Neural cell (in vitro differentiated cells): ENCODE results near the gene CAMK2G. TPM values are rescaled to one million over a fixed set of nuclear protein-coding genes. Genes with fewer than 3 reads are reported as not detected.
"Not testable (repeated sequence)": the region's sequence is repeated elsewhere in the genome, so short reads cannot be mapped to it uniquely, and the experiment has no call there.

Experiments used
- H2AFZ ChIP-seq: fragments of 200-600, 300-800 bp; sonication (generic), shearing (Covaris generic); 2 replicates; pipeline ENCODE4 v1.6.0; 2014; ENCODE audit warnings: low read depth, mild to moderate bottlenecking, antibody characterized with exemption, low read length, moderate library complexity
- H3F3A ChIP-seq: fragments of 200-600 bp; shearing (Covaris generic); 2 replicates; pipeline ENCODE4 v1.6.1; 2016; ENCODE audit warnings: mild to moderate bottlenecking, moderate library complexity, mixed read lengths, antibody characterized with exemption, low read length; ENCODE audit not compliant: insufficient read depth, poor library complexity, severe bottlenecking
- H3K27ac ChIP-seq: fragments of 200-600, 300-800 bp; sonication (generic), shearing (Covaris generic); 2 replicates; pipeline ENCODE4 v1.5.1; 2014; ENCODE audit warnings: mild to moderate bottlenecking, low read length, moderate library complexity
- H3K27me3 ChIP-seq: fragments of 300-800, 200-600 bp; sonication (generic), shearing (Covaris generic); 2 replicates; pipeline ENCODE4 v1.6.0; 2014; ENCODE audit warnings: mild to moderate bottlenecking, low read depth, low read length, moderate library complexity; ENCODE audit not compliant: insufficient read depth
- H3K36me3 ChIP-seq: fragments of 300-800, 200-600 bp; sonication (generic), shearing (Covaris generic); 2 replicates; pipeline ENCODE4 v1.5.1; 2014; ENCODE audit warnings: mild to moderate bottlenecking, antibody characterized with exemption, low read length, moderate library complexity; ENCODE audit not compliant: insufficient read depth
- H3K4me2 ChIP-seq: fragments of 300-800, 200-600 bp; sonication (generic), shearing (Covaris generic); 2 replicates; pipeline ENCODE4 v1.6.0; 2014; ENCODE audit warnings: mild to moderate bottlenecking, low read length
- H3K4me3 ChIP-seq: fragments of 300-800, 200-600 bp; sonication (generic), shearing (Covaris generic); 2 replicates; pipeline ENCODE4 v1.5.1; 2014; ENCODE audit warnings: mild to moderate bottlenecking, low read length, moderate library complexity
- H3K79me2 ChIP-seq: fragments of 200-600 bp; shearing (Covaris generic); replicated peaks from 2 replicates; pipeline ENCODE4 v1.6.0; 2014; ENCODE audit warnings: mild to moderate bottlenecking, low read length, moderate library complexity; ENCODE audit not compliant: insufficient read depth
- H3K9ac ChIP-seq: fragments of 300-800, 200-600 bp; sonication (generic), shearing (Covaris generic); 2 replicates; pipeline ENCODE4 v1.6.1; 2016; ENCODE audit warnings: mild to moderate bottlenecking, low read length, mixed read lengths
- H3K9me2 ChIP-seq: fragments of 200-600 bp; shearing (Covaris generic); 2 replicates; pipeline ENCODE4 v1.6.1; 2016; ENCODE audit warnings: mild to moderate bottlenecking, low read length, mixed read lengths; ENCODE audit not compliant: insufficient read depth
- H3K9me3 ChIP-seq: fragments of 200-600, 300-800 bp; sonication (generic), shearing (Covaris generic); 2 replicates; pipeline ENCODE4 v1.6.1; 2016; ENCODE audit warnings: mild to moderate bottlenecking, mixed run types, low read length, moderate library complexity, mixed read lengths
- H4K20me1 ChIP-seq: fragments of 200-600 bp; shearing (Covaris generic); 2 replicates; pipeline ENCODE4 v1.6.1; 2016; ENCODE audit warnings: mild to moderate bottlenecking, mixed run types; ENCODE audit not compliant: insufficient read depth
- EP300 ChIP-seq: fragments of 450-650 bp; conservative IDR thresholded peaks from 2 replicates; pipeline ENCODE4 v1.6.1; 2014; ENCODE audit warnings: antibody characterized with exemption, mild to moderate bottlenecking, moderate library complexity; ENCODE audit not compliant: poor library complexity, severe bottlenecking
- EZH2 ChIP-seq: fragments of 200-600, 300-800 bp; shearing (Covaris generic), sonication (generic); IDR thresholded peaks from 2 replicates; pipeline ENCODE4 v1.6.1; 2014; ENCODE audit warnings: antibody characterized with exemption, low read length, borderline replicate concordance, mild to moderate bottlenecking; ENCODE audit not compliant: insufficient read depth, poor library complexity, severe bottlenecking
- MXI1 ChIP-seq: fragments of 450-650 bp; conservative IDR thresholded peaks from 2 replicates; pipeline ENCODE4 v1.6.1; 2014; ENCODE audit warnings: antibody characterized with exemption, mild to moderate bottlenecking; ENCODE audit not compliant: poor library complexity, severe bottlenecking
- POLR2AphosphoS5 ChIP-seq: IDR thresholded peaks from 2 replicates; pipeline ENCODE4 v1.6.1; 2012
- RAD21 ChIP-seq: fragments of 450-650 bp; conservative IDR thresholded peaks from 2 replicates; pipeline ENCODE4 v1.6.1; 2014; ENCODE audit warnings: antibody characterized with exemption, mild to moderate bottlenecking, moderate library complexity
- REST ChIP-seq: IDR thresholded peaks from 2 replicates; pipeline ENCODE4 v1.6.1; 2012; ENCODE audit warnings: borderline replicate concordance
- SMC3 ChIP-seq: fragments of 450-650 bp; conservative IDR thresholded peaks from 2 replicates; pipeline ENCODE4 v1.6.1; 2014; ENCODE audit warnings: antibody characterized with exemption, mild to moderate bottlenecking, moderate library complexity; ENCODE audit not compliant: poor library complexity
- TAF1 ChIP-seq: IDR thresholded peaks from 2 replicates; pipeline ENCODE4 v1.6.1; 2012; ENCODE audit warnings: low read depth
- polyA plus RNA-seq: library from polyadenylated mRNA; depleted of rRNA; stranded (reverse); fragments of >200 nt; gene quantifications from 2 replicates; pipeline ENCODE4 v1.2.3, GENCODE V29; 2014
- TF ChIP-seq, protein P1 (sequence below): fragments of 450-650 bp; IDR thresholded peaks from 2 replicates; pipeline ENCODE4 v1.5.1; 2014; ENCODE audit warnings: antibody characterized with exemption, mild to moderate bottlenecking, moderate library complexity; ENCODE audit not compliant: poor library complexity, severe bottlenecking

The CAMK2G gene
- polyA plus RNA-seq, 1 donor from 2014 or later, result 55.4 TPM

DNA sequence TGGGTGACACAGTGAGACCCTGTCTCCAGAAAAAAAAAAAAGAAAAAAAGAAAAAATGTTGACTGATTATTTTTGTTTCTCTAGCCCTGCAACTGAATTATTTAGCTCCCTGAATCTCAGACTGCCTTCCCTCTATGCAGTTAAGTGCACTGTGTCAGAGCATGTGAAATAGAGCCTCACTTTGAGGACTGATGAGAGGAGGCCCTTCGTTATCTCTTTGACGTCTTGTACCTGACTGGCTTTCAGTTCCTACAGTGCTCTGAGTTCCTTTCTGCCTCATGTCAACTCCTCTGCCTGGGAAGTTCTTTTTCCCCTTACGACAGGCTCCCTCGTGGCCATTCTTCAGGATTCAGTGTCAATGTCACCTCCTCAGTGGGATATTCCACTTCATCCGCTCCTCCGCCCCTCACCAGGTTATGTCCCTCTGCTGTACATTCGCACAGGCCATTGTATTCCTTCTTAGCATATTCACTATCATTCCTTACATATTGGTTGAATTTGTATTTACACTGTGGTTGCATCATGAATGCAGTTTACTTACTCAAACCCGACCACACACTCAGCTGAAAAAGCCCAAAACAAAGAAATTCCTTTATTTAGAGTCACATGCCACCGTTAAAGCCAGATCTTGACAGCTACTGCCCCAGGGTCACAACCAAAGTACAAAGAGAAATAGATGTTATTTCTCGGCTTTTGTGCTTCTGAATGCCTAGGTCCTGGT, 18.1 kb upstream of the CAMK2G start:
- no peak overlapping the region for H3K27ac ChIP-seq
- no peaks in the 10 kb centered on the region for H3K27me3 ChIP-seq
- H3K4me3 ChIP-seq, result no peak overlapping the region
- H3K4me2 ChIP-seq, result no peak overlapping the region
- no peaks in the 10 kb centered on the region for H4K20me1 ChIP-seq
- H2AFZ ChIP-seq, result no peak overlapping the region
- H3K9me2 ChIP-seq, result no peaks in the 10 kb centered on the region
- no peak overlapping the region for H3K9ac ChIP-seq
- no peak for TF ChIP-seq SMC3
- TF ChIP-seq EZH2, result no peak
- no peak for TF ChIP-seq EP300
- TF ChIP-seq, protein P1, sequence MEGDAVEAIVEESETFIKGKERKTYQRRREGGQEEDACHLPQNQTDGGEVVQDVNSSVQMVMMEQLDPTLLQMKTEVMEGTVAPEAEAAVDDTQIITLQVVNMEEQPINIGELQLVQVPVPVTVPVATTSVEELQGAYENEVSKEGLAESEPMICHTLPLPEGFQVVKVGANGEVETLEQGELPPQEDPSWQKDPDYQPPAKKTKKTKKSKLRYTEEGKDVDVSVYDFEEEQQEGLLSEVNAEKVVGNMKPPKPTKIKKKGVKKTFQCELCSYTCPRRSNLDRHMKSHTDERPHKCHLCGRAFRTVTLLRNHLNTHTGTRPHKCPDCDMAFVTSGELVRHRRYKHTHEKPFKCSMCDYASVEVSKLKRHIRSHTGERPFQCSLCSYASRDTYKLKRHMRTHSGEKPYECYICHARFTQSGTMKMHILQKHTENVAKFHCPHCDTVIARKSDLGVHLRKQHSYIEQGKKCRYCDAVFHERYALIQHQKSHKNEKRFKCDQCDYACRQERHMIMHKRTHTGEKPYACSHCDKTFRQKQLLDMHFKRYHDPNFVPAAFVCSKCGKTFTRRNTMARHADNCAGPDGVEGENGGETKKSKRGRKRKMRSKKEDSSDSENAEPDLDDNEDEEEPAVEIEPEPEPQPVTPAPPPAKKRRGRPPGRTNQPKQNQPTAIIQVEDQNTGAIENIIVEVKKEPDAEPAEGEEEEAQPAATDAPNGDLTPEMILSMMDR, result no peak
- no peak for TF ChIP-seq RAD21
- no peak for TF ChIP-seq TAF1
- TF ChIP-seq POLR2AphosphoS5, result no peak
- no peak for TF ChIP-seq MXI1
- no peak for TF ChIP-seq REST
- no peaks in the 10 kb centered on the region for H3K79me2 ChIP-seq
- no peaks in the 10 kb centered on the region for H3F3A ChIP-seq
- no peaks in the 10 kb centered on the region for H3K36me3 ChIP-seq
- no peaks in the 10 kb centered on the region for H3K9me3 ChIP-seq

GRCh38 chr10:73891540-73891939, 17.2 kb upstream of the CAMK2G start:
- H2AFZ ChIP-seq, result no peak overlapping the region
- TF ChIP-seq, protein P1, result no peak

DNA sequence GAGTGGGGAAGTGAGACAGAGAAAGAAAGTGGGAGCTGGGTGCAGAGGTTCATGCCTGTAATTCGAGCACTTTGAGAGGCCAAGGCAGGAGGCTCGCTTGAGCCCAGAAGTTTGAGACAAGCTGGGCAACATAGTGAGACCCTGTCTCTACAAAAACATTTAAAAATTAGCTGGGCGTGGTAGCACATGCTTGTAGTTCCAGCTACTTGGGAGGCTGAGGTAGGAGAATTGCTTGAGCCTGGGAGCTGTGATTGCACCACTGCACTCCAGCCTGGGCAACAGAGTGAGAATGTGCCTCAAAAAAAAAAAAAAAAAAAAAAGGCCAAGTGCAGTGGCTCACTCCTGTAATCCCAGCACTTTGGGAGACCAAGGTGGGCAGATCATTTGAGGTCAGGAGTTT, 16.5 kb upstream of the CAMK2G start:
- H3K9me2 ChIP-seq, H3K4me3 ChIP-seq, H3K9ac ChIP-seq, H3K36me3 ChIP-seq, H2AFZ ChIP-seq, H3K79me2 ChIP-seq, H3K9me3 ChIP-seq, H4K20me1 ChIP-seq, H3F3A ChIP-seq, H3K4me2 ChIP-seq, H3K27me3 ChIP-seq, H3K27ac ChIP-seq: not testable (repeated sequence)

More at GRCh38 chr10:73891540-73891939, 17.2 kb upstream of the CAMK2G start:
- H3K27me3 ChIP-seq, result no peaks in the 10 kb centered on the region
- H3K9ac ChIP-seq, result no peak overlapping the region
- H3K27ac ChIP-seq, result no peak overlapping the region
- H3K36me3 ChIP-seq, result no peaks in the 10 kb centered on the region
- H3K4me3 ChIP-seq, result no peak overlapping the region
- no peak overlapping the region for H3K4me2 ChIP-seq
- no peaks in the 10 kb centered on the region for H3K9me2 ChIP-seq
- H3K79me2 ChIP-seq, result no peaks in the 10 kb centered on the region
- no peaks in the 10 kb centered on the region for H4K20me1 ChIP-seq
- no peaks in the 10 kb centered on the region for H3F3A ChIP-seq
- no peaks in the 10 kb centered on the region for H3K9me3 ChIP-seq
